ENCODE measurements around the gene RAB34.

The RAB34 gene

GRCh38 chr17:28720247-28720996 lies 2.8 kb upstream of the RAB34 start:
- TF ChIP-seq CTCF (IDR thresholded peaks at IDR 0.05; ENCODE audit: unreplicated experiment in 3 of 3), result no peak
- Mint-ChIP-seq H3K9me3 (no peaks in the 10 kb centered on the region), H3K27ac (peak overlapping the region; percentile 99 to 100 (median 99)), H3K27me3 (ENCODE audit: low read depth) (no peaks in the 10 kb centered on the region), H3K36me3 (ENCODE audit: low read depth) (peaks cover 56% of the 10 kb centered on the region), H3K4me1 (peaks cover 70% of the 10 kb centered on the region), H3K4me3 (peak overlapping the region; percentile 95 to 100 (median 98))

- Mint-ChIP-seq H3K27ac (peak overlapping the region; percentile 99 to 100 (median 99)), H3K9me3 (no peaks in the 10 kb centered on the region), H3K36me3 (ENCODE audit: low read depth) (peaks cover 57% of the 10 kb centered on the region), H3K27me3 (ENCODE audit: low read depth) (no peaks in the 10 kb centered on the region), H3K4me1 (peaks cover 60% of the 10 kb centered on the region), H3K4me3 (peak overlapping the region; percentile 95 to 100 (median 98))
- TF ChIP-seq CTCF (IDR thresholded peaks at IDR 0.05; ENCODE audit: unreplicated experiment in 3 of 3), result no peak
Observed at GRCh38 chr17:28719021-28719433, 1.4 kb upstream of the RAB34 start.

GRCh38 chr17:28718333-28719020 lies 809 bp upstream of the RAB34 start:
- Mint-ChIP-seq H3K36me3 (ENCODE audit: low read depth) (peaks cover 56% of the 10 kb centered on the region), H3K27ac (peak overlapping the region; percentile 99 to 100 (median 99)), H3K4me3 (peak overlapping the region; percentile 86 to 91 (median 88)), H3K9me3 (no peaks in the 10 kb centered on the region), H3K27me3 (ENCODE audit: low read depth) (no peaks in the 10 kb centered on the region), H3K4me1 (peaks cover 56% of the 10 kb centered on the region)
- TF ChIP-seq CTCF (IDR thresholded peaks at IDR 0.05; ENCODE audit: unreplicated experiment in 3 of 3), result no peak

GRCh38 chr17:28716740-28717577 lies 709 bp downstream of the RAB34 start:
- Mint-ChIP-seq H3K4me3 (peak overlapping the region; percentile 86 to 91 (median 88)), H3K27me3 (ENCODE audit: low read depth) (no peaks in the 10 kb centered on the region)
- no peak for TF ChIP-seq CTCF (IDR thresholded peaks at IDR 0.05; ENCODE audit: unreplicated experiment in 3 of 3)

GRCh38 chr17:28715217-28715616 lies 2.5 kb downstream of the RAB34 start:
- Mint-ChIP-seq H3K36me3 (ENCODE audit: low read depth) (peaks cover 36% of the 10 kb centered on the region), H3K4me1 (peaks cover 49% of the 10 kb centered on the region), H3K27ac (peak overlapping the region; percentile 46 to 73 (median 68)), H3K9me3 (no peaks in the 10 kb centered on the region), H3K4me3 (peak overlapping the region; percentile 86 to 91 (median 88)), H3K27me3 (ENCODE audit: low read depth) (no peaks in the 10 kb centered on the region)
- TF ChIP-seq CTCF (IDR thresholded peaks at IDR 0.05; ENCODE audit: unreplicated experiment in 3 of 3), result no peak

More at GRCh38 chr17:28716740-28717577, 709 bp downstream of the RAB34 start:
- Mint-ChIP-seq H3K4me1 (peaks cover 57% of the 10 kb centered on the region), H3K27ac (peak overlapping the region; percentile 99 to 100 (median 99)), H3K36me3 (ENCODE audit: low read depth) (peaks cover 50% of the 10 kb centered on the region), H3K9me3 (no peaks in the 10 kb centered on the region)
